AG08395 (cell line): ENCODE measurements around the gene DGAT2.
A peak's percentile ranks its signal among the peaks of the same experiment; 100 is the strongest.

ENCODE experiments used
- DNase-seq: peaks from one replicate; pipeline ENCODE4 v3.0.0; 2012; ENCODE audit warnings: mixed read lengths, low spot score

The DGAT2 gene

GRCh38 chr11:75781296-75781695 is 12.7 kb downstream of the DGAT2 start:
- DNase-seq: no peak

- no peak for DNase-seq
Measured at GRCh38 chr11:75781831-75782230, 13.3 kb downstream of the DGAT2 start.

- DNase-seq: no peak
Measured at GRCh38 chr11:75782540-75783263, 14.1 kb downstream of the DGAT2 start.

- no peak for DNase-seq
Measured at GRCh38 chr11:75783416-75784084, 15.0 kb downstream of the DGAT2 start.

- DNase-seq: no peak
Measured at GRCh38 chr11:75784085-75784478, 15.5 kb downstream of the DGAT2 start.

GRCh38 chr11:75784506-75784905 is 15.9 kb downstream of the DGAT2 start:
- no peak for DNase-seq

GRCh38 chr11:75785187-75785586 is 16.6 kb downstream of the DGAT2 start:
- no peak for DNase-seq

GRCh38 chr11:75786101-75786736 is 17.6 kb downstream of the DGAT2 start:
- no peak for DNase-seq

- DNase-seq: no peak
Measured at GRCh38 chr11:75789521-75789920, 20.9 kb downstream of the DGAT2 start.

- no peak for DNase-seq
Measured at GRCh38 chr11:75790986-75791385, 22.4 kb downstream of the DGAT2 start.

- DNase-seq: no peak
Measured at GRCh38 chr11:75792127-75792731, 23.7 kb downstream of the DGAT2 start.

GRCh38 chr11:75792997-75793800 is 24.6 kb downstream of the DGAT2 start:
- no peak for DNase-seq

GRCh38 chr11:75793966-75794365 is 25.4 kb downstream of the DGAT2 start:
- no peak for DNase-seq

GRCh38 chr11:75795276-75796090 is 26.9 kb downstream of the DGAT2 start:
- DNase-seq: no peak

- no peak for DNase-seq
Measured at GRCh38 chr11:75796091-75796435, 27.5 kb downstream of the DGAT2 start.

- no peak for DNase-seq
Measured at GRCh38 chr11:75797116-75797515, 28.5 kb downstream of the DGAT2 start.

GRCh38 chr11:75797792-75798191 is 29.2 kb downstream of the DGAT2 start:
- peak; percentile 50 for DNase-seq

GRCh38 chr11:75800136-75800675 is 31.6 kb downstream of the DGAT2 start:
- DNase-seq: no peak

- no peak for DNase-seq
Measured at GRCh38 chr11:75800728-75801361, 32.3 kb downstream of the DGAT2 start.

- no peak for DNase-seq
Measured at GRCh38 chr11:75801362-75802020, 32.9 kb downstream of the DGAT2 start.
